Measurements from ENCODE around the gene ITPR2.

The ITPR2 gene

DNA sequence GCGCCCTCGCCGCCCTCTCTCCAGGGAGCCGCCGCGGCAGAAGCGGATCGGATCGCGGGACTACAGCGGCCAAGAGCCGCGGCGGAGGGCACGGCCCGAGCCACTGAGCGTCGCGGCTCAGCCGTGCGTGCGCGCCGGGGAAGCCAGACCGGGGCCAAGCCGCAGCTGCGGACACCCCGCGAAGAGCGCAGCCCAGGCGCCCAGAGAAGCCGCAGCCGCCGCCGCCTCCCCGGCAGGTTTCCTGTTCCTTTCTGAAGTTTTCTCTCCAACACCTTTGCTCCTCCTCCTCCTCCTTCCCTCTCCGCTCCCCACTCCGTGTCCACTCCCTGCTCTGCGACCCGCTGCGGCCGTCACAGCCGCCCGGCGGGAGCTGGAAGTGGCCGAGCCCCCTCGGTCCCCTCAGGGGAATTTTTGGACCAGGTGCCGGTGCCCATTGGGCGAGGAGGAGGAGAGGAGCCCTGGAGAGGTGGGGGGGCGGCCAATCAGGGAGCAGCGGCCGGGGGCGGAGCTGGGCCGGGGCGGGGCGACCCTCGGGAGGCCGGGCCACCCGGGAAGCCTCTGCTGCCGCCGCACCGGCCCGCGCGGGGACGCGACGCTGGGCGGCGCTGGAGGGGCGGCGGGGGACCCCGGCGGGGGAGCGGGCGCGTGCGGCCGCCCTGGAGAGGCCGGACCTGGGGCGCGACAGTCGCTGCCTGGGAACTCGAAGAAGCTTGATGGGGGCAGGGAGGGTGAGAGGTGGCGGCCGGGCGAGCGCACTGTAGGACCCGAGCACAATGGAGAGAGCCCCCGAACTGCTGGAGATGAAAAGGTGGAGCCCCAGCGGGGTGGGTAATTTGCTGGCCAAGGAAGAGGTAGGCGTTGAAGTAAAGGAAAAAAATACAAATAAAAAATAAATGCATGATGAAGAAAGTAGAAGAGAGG is at the start of gene ITPR2:
Gene ITPR2, minus strand, starts transcription at position 373 of the 921 bp plus-strand sequence. CDS start 413 bp downstream, outside the sequence.
- Histone ChIP-seq H3K36me3 (ENCODE audit: control insufficient read depth in 5 of 5, insufficient read depth in 5 of 5, low read length in 5 of 5) (no peaks in the 10 kb centered on the region), H3K9ac (ENCODE audit: low read length in 5 of 5) (peak within 1 kb of the TSS; percentile 81 to 94 (median 85)), H3K4me1 (ENCODE audit: control insufficient read depth in 5 of 5, insufficient read depth in 5 of 5, low read length in 5 of 5) (peaks cover 2 to 36% (median 23%) of the 10 kb centered on the region in 5 donors), H3K9me3 (ENCODE audit: control insufficient read depth in 5 of 5, low read length in 5 of 5) (no peaks in the 10 kb centered on the region), H3K27me3 (ENCODE audit: control insufficient read depth in 5 of 5, insufficient read depth in 4 of 5, low read length in 5 of 5) (no peaks in the 10 kb centered on the region), H3K27ac (ENCODE audit: low read depth, low read length) (peak within 1 kb of the TSS; percentile 90), H3K4me3 (ENCODE audit: low read depth in 1 of 5, low read length in 5 of 5) (peak within 1 kb of the TSS; percentile 72 to 97 (median 96))

DNA sequence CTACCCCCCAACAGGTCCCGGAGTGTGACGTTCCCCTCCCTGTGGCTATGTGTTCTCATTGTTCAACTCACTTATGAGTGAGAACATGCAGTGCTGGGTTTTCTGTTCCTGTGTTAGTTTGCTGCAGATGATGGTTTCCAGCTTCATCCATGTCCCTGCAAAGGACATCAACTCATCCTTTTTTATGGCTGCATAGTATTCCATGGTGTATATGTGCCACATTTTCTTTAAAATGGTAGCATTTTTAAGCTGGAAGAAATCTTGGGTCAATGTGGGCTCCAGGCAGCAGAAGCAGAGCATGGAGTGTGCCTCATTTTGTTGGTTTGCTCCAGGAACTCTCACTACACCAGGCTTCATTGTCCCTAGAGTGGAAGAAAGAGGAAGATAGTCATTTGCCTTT is 47.6 kb upstream of the ITPR2 start:
- Histone ChIP-seq H3K4me3 (ENCODE audit: low read depth in 1 of 5, low read length in 5 of 5) (no peak overlapping the region), H3K27me3 (ENCODE audit: control insufficient read depth in 5 of 5, insufficient read depth in 4 of 5, low read length in 5 of 5) (no peaks in the 10 kb centered on the region), H3K9ac (ENCODE audit: low read length in 5 of 5) (no peak overlapping the region), H3K27ac (ENCODE audit: low read depth, low read length) (no peak overlapping the region), H3K36me3 (ENCODE audit: control insufficient read depth in 5 of 5, insufficient read depth in 5 of 5, low read length in 5 of 5) (no peaks in the 10 kb centered on the region), H3K4me1 (ENCODE audit: control insufficient read depth in 5 of 5, insufficient read depth in 5 of 5, low read length in 5 of 5) (peaks cover 8 to 25% (median 16%) of the 10 kb centered on the region in 5 donors), H3K9me3 (ENCODE audit: control insufficient read depth in 5 of 5, low read length in 5 of 5) (no peaks in the 10 kb centered on the region)

DNA sequence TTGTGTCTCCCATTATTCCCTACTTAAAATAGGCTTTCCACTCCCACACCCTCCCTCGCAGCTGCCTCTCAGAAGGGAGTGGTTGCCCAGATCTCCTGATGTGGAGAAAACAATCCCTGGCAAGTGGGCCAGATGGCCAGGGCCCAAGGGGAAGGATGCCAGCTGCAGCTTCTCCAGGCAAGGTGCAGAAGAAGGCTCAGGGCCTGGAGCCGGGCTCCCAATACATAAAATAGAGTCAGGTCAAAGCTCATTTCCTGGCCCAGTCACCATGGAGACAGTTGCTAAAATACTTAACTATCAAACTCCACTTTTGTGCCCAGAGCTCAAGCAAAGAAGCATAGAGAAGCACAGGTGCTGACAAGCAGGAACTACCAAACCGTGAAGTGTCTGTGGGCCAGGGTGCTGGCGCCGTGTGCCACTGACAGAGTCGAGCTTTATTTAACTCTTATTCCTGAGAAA is 45.7 kb upstream of the ITPR2 start:
- Histone ChIP-seq H3K4me3 (ENCODE audit: low read depth in 1 of 5, low read length in 5 of 5) (no peak overlapping the region), H3K4me1 (ENCODE audit: control insufficient read depth in 5 of 5, insufficient read depth in 5 of 5, low read length in 5 of 5) (peaks cover 5 to 27% (median 12%) of the 10 kb centered on the region in 5 donors), H3K36me3 (ENCODE audit: control insufficient read depth in 5 of 5, insufficient read depth in 5 of 5, low read length in 5 of 5) (no peaks in the 10 kb centered on the region), H3K9me3 (ENCODE audit: control insufficient read depth in 5 of 5, low read length in 5 of 5) (no peaks in the 10 kb centered on the region), H3K9ac (ENCODE audit: low read length in 5 of 5) (no peak overlapping the region), H3K27me3 (ENCODE audit: control insufficient read depth in 5 of 5, insufficient read depth in 4 of 5, low read length in 5 of 5) (no peaks in the 10 kb centered on the region), H3K27ac (ENCODE audit: low read depth, low read length) (no peak overlapping the region)

DNA sequence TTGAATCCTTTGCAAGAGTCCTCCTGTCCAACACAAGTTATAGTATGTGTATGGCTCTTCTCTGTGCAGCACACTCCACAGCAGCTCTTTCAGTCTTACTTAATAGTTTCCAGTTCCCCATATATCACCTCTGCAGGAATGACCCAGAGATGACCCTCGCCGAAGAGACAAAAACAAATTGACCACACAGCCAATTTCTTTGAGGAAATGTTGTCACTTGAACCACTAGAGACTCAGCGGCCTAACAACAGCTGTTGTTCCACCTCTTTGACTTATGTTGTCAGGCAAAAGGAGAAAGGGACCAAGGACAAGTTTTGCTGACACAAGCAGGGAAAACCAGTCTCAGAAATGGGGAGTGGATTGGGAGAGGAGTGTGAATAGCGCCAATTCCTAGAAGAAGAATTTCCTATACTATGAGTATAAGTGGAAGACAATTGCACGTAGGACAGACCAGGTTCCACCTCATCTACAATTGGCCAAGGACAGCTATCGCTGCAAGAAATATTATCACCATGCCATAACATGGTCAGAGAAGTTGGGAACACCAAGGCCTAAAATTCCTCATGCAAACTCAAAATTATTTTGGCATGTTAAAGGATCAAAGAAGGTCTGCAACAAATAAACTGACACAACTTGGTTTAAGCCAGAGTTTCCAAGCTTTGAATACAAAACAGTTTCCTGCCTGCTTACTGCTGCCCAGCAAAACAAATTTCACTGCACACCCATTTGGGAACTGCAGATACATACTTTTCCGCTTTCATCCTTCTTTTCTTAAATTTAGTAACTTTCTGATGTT is 41.7 kb upstream of the ITPR2 start:
- Histone ChIP-seq H3K4me3 (ENCODE audit: low read depth in 1 of 5, low read length in 5 of 5) (no peak overlapping the region), H3K4me1 (ENCODE audit: control insufficient read depth in 5 of 5, insufficient read depth in 5 of 5, low read length in 5 of 5) (peaks cover 9 to 44% (median 21%) of the 10 kb centered on the region in 5 donors), H3K27me3 (ENCODE audit: control insufficient read depth in 5 of 5, insufficient read depth in 4 of 5, low read length in 5 of 5) (no peaks in the 10 kb centered on the region), H3K27ac (ENCODE audit: low read depth, low read length) (no peak overlapping the region), H3K9ac (ENCODE audit: low read length in 5 of 5) (no peak overlapping the region), H3K36me3 (ENCODE audit: control insufficient read depth in 5 of 5, insufficient read depth in 5 of 5, low read length in 5 of 5) (no peaks in the 10 kb centered on the region), H3K9me3 (ENCODE audit: control insufficient read depth in 5 of 5, low read length in 5 of 5) (no peaks in the 10 kb centered on the region)

DNA sequence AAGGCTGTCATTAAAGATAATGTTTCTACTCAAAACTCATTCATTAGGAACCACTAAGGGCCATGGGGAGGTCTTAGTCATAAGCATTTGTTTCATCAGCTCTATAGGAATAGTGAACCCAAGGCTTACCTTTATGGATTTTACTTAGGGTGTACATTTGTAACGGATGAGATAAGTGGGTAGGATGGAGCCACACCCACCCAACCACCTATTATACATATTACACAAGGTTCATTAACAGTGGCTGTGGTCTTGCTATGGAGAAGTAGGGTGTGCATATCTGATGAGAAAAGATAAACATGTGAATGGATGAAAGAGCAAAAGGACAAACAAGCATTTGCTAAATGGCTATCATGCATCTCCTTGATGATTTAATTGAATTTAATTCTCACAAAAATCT is 39.6 kb upstream of the ITPR2 start:
- Histone ChIP-seq H3K9me3 (ENCODE audit: control insufficient read depth in 5 of 5, low read length in 5 of 5) (no peaks in the 10 kb centered on the region), H3K27ac (ENCODE audit: low read depth, low read length) (no peak overlapping the region), H3K4me3 (ENCODE audit: low read depth in 1 of 5, low read length in 5 of 5) (no peak overlapping the region), H3K36me3 (ENCODE audit: control insufficient read depth in 5 of 5, insufficient read depth in 5 of 5, low read length in 5 of 5) (no peaks in the 10 kb centered on the region), H3K27me3 (ENCODE audit: control insufficient read depth in 5 of 5, insufficient read depth in 4 of 5, low read length in 5 of 5) (no peaks in the 10 kb centered on the region), H3K4me1 (ENCODE audit: control insufficient read depth in 5 of 5, insufficient read depth in 5 of 5, low read length in 5 of 5) (peaks cover 6 to 28% (median 9%) of the 10 kb centered on the region in 5 donors), H3K9ac (ENCODE audit: low read length in 5 of 5) (no peak overlapping the region)

DNA sequence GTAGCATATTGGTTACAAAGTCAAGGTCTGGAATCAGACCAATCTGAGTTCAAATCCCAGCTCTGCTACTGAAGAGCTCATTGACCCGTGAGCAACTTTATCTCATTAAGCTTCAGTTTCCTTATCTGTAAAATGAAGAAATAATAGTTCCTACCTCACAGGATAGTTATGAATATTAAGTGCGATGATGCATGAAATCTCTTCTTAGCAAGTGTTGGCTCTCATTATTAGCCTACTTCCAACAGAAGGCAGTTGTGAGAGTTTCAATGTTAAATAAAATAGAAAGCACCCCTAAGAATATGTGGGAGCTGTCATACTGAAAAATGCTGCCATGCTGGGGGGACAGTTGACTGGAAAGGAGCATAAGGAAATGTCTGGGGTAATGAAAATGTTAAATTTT is 39.0 kb upstream of the ITPR2 start:
- no peaks in the 10 kb centered on the region for H3K9me3 ChIP-seq (ENCODE audit: control insufficient read depth in 5 of 5, low read length in 5 of 5)
- no peaks in the 10 kb centered on the region for H3K36me3 ChIP-seq (ENCODE audit: control insufficient read depth in 5 of 5, insufficient read depth in 5 of 5, low read length in 5 of 5)
- H3K27me3 ChIP-seq (ENCODE audit: control insufficient read depth in 5 of 5, insufficient read depth in 4 of 5, low read length in 5 of 5), result no peaks in the 10 kb centered on the region
- no peak overlapping the region for H3K27ac ChIP-seq (ENCODE audit: low read depth, low read length)
- peaks cover 6 to 27% (median 9%) of the 10 kb centered on the region in 5 donors for H3K4me1 ChIP-seq (ENCODE audit: control insufficient read depth in 5 of 5, insufficient read depth in 5 of 5, low read length in 5 of 5)
- no peak overlapping the region for H3K9ac ChIP-seq (ENCODE audit: low read length in 5 of 5)
- no peak overlapping the region for H3K4me3 ChIP-seq (ENCODE audit: low read depth in 1 of 5, low read length in 5 of 5)

DNA sequence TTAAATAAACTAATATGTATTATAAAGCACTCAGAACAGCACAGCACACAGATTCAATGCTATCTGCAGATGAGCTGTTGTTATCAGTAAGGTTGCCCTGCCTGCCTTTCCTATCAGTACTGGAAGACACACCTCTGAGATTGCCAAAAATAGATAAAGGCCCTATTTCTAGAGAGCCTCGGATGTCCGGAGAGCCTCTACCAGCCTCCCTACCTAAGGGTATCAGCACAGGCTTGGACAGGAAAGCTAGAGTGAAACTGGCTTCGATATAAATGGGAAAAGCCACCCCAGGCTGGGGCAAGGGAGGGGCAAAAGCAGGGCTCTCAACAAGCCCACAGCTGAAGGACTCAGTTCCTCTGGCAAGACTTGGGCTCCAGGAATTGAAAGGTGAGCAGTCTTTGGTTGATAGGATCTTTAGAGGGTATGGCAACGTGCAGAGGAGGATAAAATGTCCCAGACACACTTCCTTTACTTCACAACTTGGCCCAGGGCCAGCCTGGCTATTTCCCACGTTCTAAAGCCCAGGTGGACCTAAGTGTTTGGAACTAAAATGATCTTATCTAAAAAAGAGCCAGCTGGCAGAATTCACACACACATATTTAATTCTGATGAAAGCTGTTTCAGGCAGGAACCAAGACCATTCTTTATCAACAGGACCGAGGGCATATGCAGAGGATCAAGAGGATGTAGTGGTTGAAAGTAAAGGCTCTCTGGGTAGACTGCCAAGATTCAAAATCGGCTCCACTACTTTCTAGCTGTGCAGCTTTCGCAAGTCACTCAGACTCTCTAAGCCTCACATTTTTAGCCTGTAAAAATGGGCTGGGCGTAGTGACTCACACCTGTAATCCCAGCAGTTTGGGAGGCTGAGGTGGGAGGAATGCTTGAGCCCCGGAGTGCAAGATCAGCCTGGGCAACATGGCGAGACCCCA is 37.8 kb upstream of the ITPR2 start:
- no peaks in the 10 kb centered on the region for H3K9me3 ChIP-seq (ENCODE audit: control insufficient read depth in 5 of 5, low read length in 5 of 5)

DNA sequence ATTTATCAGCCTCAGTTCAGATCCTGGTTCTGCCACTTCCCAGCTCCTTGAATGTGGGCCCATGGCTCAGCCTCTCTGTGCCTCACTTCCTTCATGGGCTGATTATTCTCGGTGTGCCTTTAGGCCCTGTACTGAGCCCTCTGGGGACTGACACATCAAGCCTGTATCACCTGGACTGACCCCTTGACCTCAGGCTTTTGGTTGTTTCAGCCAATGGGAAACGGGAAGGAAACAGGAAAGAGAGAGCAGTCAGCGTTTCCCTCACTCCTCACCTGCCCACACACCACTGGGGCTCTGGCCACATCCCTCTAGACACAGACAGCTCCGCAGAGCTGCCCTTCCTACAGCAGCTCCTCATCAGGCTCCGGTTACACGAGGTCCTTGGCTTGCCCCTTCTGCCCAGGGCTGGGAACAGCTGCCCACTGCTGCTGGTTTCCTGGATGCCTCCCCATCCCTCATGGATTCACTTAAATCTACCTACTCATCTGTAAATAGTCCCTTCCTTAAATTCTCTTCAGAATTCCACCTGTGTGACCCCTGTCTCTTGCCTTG is 37.0 kb upstream of the ITPR2 start:
- Histone ChIP-seq H3K4me1 (ENCODE audit: control insufficient read depth in 5 of 5, insufficient read depth in 5 of 5, low read length in 5 of 5) (peaks cover 6 to 23% (median 9%) of the 10 kb centered on the region in 5 donors), H3K9ac (ENCODE audit: low read length in 5 of 5) (no peak overlapping the region), H3K27me3 (ENCODE audit: control insufficient read depth in 5 of 5, insufficient read depth in 4 of 5, low read length in 5 of 5) (no peaks in the 10 kb centered on the region), H3K4me3 (ENCODE audit: low read depth in 1 of 5, low read length in 5 of 5) (no peak overlapping the region), H3K9me3 (ENCODE audit: control insufficient read depth in 5 of 5, low read length in 5 of 5) (no peaks in the 10 kb centered on the region), H3K27ac (ENCODE audit: low read depth, low read length) (no peak overlapping the region), H3K36me3 (ENCODE audit: control insufficient read depth in 5 of 5, insufficient read depth in 5 of 5, low read length in 5 of 5) (no peaks in the 10 kb centered on the region)

More for the DNA sequence above, 37.8 kb upstream of the ITPR2 start:
- peaks cover 6 to 27% (median 9%) of the 10 kb centered on the region in 5 donors for H3K4me1 ChIP-seq (ENCODE audit: control insufficient read depth in 5 of 5, insufficient read depth in 5 of 5, low read length in 5 of 5)
- H3K27me3 ChIP-seq (ENCODE audit: control insufficient read depth in 5 of 5, insufficient read depth in 4 of 5, low read length in 5 of 5), result no peaks in the 10 kb centered on the region
- no peaks in the 10 kb centered on the region for H3K36me3 ChIP-seq (ENCODE audit: control insufficient read depth in 5 of 5, insufficient read depth in 5 of 5, low read length in 5 of 5)
- no peak overlapping the region for H3K9ac ChIP-seq (ENCODE audit: low read length in 5 of 5)
- no peak overlapping the region for H3K4me3 ChIP-seq (ENCODE audit: low read depth in 1 of 5, low read length in 5 of 5)
- H3K27ac ChIP-seq (ENCODE audit: low read depth, low read length), result no peak overlapping the region

DNA sequence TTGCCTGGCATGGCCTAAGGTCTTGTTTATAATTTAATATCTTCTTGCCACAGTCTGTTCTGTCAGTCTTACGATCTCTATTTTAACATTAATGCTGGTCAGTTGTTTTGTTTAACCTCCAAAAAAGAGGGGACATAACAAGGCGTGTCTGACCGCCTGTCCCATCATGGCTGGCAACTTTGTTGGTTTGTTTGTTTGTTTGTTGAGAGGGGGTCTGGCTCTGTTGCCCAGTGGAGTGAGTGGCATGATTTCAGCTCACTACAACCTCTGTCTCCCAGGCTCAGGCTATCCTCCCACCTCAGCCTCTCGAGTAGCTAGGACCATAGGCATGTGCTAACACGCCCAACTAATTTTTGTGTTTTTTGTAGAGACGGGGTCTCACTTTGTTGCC is 36.1 kb upstream of the ITPR2 start:
- H3K4me1 ChIP-seq (ENCODE audit: control insufficient read depth in 5 of 5, insufficient read depth in 5 of 5, low read length in 5 of 5), result peaks cover 0 to 18% (median 9%) of the 10 kb centered on the region in 5 donors
- H3K27me3 ChIP-seq (ENCODE audit: control insufficient read depth in 5 of 5, insufficient read depth in 4 of 5, low read length in 5 of 5), result no peaks in the 10 kb centered on the region
- no peak overlapping the region for H3K4me3 ChIP-seq (ENCODE audit: low read depth in 1 of 5, low read length in 5 of 5)
- no peak overlapping the region for H3K27ac ChIP-seq (ENCODE audit: low read depth, low read length)
- H3K36me3 ChIP-seq (ENCODE audit: control insufficient read depth in 5 of 5, insufficient read depth in 5 of 5, low read length in 5 of 5), result no peaks in the 10 kb centered on the region
- no peaks in the 10 kb centered on the region for H3K9me3 ChIP-seq (ENCODE audit: control insufficient read depth in 5 of 5, low read length in 5 of 5)
- no peak overlapping the region for H3K9ac ChIP-seq (ENCODE audit: low read length in 5 of 5)

Data from subcutaneous abdominal adipose tissue (tissue), 5 donors.